Measurements from ENCODE around the gene GLS. TPM values are rescaled to one million over a fixed set of nuclear protein-coding genes. Genes with fewer than 3 reads are reported as not detected.

GLS gene
- total RNA-seq, 3 donors from 2014 or later (not counting 1 experiment from before 2014, with no cell fraction given), result 279 to 322 (median 285) TPM

DNA sequence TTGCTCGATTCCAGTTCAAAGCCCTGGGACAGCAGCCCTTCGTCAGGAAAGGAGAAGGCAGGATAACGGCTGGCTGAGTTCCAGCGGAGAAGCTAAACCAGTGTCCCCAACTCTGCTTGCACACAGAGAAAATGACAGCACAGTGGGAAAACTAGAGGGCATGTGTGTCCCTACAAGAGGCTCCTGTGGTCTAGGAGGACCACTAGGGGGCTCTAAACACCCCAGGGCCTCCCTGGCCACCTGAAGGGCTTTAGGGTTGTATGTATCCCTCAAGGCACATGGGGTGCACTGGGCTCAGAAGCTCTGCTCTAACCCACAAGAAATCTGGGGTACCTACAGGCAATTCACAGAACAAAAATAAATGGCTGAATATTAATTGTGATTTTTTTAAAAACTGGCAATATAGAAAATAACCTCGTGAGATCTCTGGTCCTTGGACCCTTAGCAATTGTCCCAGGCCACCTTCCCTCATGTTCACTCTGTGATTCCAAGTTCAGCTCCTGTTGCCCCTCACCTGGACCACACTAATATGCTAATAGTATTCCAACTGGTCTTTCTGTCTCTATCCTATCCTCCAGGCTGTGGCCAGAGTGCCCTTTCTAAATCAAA is 115.8 kb downstream of the GLS start:
- H3K4me1 ChIP-seq (ENCODE audit: control insufficient read depth, insufficient read depth, low read length), result no peaks in the 10 kb centered on the region
- no peak overlapping the region for H3K27ac ChIP-seq (ENCODE audit: low read length)
- ATAC-seq (peak; percentile 57 to 85 (median 79)), DNase-seq (peak in 1 of 2 donors; percentile 70)
- no peaks in the 10 kb centered on the region for H3K9me3 ChIP-seq (ENCODE audit: control insufficient read depth, insufficient read depth, low read length)
- peaks cover 8 to 28% of the 10 kb centered on the region in 2 donors for H3K4me1 Mint-ChIP-seq
- intact Hi-C loops (cut with micrococcal nuclease), result loop anchor here (1.0 kb wide), 2 partner anchors 34 to 159 kb away; no protein-coding TSS in a partner anchor
- no peak overlapping the region for H3K4me3 Mint-ChIP-seq
- TF ChIP-seq, protein P1, sequence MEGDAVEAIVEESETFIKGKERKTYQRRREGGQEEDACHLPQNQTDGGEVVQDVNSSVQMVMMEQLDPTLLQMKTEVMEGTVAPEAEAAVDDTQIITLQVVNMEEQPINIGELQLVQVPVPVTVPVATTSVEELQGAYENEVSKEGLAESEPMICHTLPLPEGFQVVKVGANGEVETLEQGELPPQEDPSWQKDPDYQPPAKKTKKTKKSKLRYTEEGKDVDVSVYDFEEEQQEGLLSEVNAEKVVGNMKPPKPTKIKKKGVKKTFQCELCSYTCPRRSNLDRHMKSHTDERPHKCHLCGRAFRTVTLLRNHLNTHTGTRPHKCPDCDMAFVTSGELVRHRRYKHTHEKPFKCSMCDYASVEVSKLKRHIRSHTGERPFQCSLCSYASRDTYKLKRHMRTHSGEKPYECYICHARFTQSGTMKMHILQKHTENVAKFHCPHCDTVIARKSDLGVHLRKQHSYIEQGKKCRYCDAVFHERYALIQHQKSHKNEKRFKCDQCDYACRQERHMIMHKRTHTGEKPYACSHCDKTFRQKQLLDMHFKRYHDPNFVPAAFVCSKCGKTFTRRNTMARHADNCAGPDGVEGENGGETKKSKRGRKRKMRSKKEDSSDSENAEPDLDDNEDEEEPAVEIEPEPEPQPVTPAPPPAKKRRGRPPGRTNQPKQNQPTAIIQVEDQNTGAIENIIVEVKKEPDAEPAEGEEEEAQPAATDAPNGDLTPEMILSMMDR (IDR thresholded peaks at IDR 0.05), result peak; percentile 64
- H3K27me3 ChIP-seq (ENCODE audit: control insufficient read depth, insufficient read depth, low read length), result no peaks in the 10 kb centered on the region
- peaks cover 69% of the 10 kb centered on the region for H3K36me3 Mint-ChIP-seq
- peak overlapping the region; percentile 60 to 72 for H3K27ac Mint-ChIP-seq
- H3K4me3 ChIP-seq (ENCODE audit: low read length), result no peak overlapping the region
- H3K36me3 ChIP-seq (ENCODE audit: control insufficient read depth, insufficient read depth, low read length), result peaks cover 90% of the 10 kb centered on the region
- H3K9me3 Mint-ChIP-seq, result no peaks in the 10 kb centered on the region
- WGBS (ENCODE audit: insufficient coverage), result 98% methylated on average over 5 of the region's 5 CpGs
- no peaks in the 10 kb centered on the region for H3K27me3 Mint-ChIP-seq (ENCODE audit: low read depth in 2 of 2)

DNA sequence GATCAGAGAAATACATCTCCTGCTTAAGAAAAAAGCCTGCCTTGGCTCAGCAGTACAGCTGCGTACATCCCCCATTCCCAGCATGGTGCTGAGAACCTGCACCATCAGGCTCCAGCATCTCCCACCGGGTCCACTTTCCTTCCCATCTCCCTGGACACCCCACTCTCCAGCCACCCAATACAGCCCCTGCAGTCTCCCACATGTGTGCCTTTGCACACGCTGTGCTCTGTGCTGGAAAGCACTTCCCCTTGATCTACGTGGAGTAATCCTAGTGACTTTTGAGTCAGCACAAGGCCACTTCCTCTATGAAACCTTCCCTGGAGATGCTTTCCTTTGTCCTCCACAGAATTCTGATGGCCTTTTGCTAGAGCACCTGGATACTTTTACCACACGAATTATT is 116.3 kb downstream of the GLS start:
- Mint-ChIP-seq H3K4me3 (no peak overlapping the region), H3K9me3 (no peaks in the 10 kb centered on the region)

DNA sequence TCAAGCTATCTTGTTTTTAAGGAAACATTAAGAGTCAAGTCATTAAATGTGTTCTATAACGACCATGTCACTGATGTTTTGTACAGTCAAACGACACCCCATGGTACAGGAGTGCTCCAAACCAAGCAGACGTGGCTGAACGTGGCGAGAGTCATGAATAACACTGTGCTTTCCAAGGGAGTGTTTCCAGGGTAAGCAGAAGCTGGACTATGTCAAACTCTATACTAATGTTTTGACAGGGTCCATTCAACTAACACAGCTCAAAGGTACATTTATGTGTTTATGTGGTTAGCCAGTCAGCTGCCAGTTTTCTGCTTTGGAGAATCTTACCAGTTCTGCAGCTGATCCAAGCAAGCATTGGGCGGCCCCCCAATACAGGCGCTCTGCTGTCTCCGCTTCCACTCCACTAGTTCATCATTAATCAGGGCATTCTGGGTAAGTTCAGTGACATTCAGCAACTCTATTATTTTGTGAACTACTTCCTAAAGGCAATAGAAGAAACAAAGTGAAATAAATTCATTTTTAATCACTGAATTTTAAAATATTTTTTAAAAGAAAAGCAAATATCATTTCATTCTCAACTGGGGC is 117.0 kb downstream of the GLS start:
- peaks cover 78% of the 10 kb centered on the region for H3K36me3 Mint-ChIP-seq
- intact Hi-C loops (cut with micrococcal nuclease), result no loop called here
- H3K9me3 Mint-ChIP-seq, result no peaks in the 10 kb centered on the region
- ATAC-seq (no peak), DNase-seq (no peak)
- H3K36me3 ChIP-seq (ENCODE audit: control insufficient read depth, insufficient read depth, low read length), result peaks cover 91% of the 10 kb centered on the region
- H3K27me3 ChIP-seq (ENCODE audit: control insufficient read depth, insufficient read depth, low read length), result no peaks in the 10 kb centered on the region
- no peaks in the 10 kb centered on the region for H3K27me3 Mint-ChIP-seq (ENCODE audit: low read depth in 2 of 2)
- 97% methylated on average over 8 of the region's 8 CpGs for WGBS (ENCODE audit: insufficient coverage)
- no peak overlapping the region for H3K4me3 ChIP-seq (ENCODE audit: low read length)
- TF ChIP-seq, protein P1 (IDR thresholded peaks at IDR 0.05), result no peak
- H3K4me1 Mint-ChIP-seq, result peaks cover 8 to 28% of the 10 kb centered on the region in 2 donors
- H3K4me1 ChIP-seq (ENCODE audit: control insufficient read depth, insufficient read depth, low read length), result no peaks in the 10 kb centered on the region
- no peak overlapping the region for H3K27ac ChIP-seq (ENCODE audit: low read length)
- H3K27ac Mint-ChIP-seq, result peak overlapping the region; percentile 60 to 72
- no peak overlapping the region for H3K4me3 Mint-ChIP-seq
- H3K9me3 ChIP-seq (ENCODE audit: control insufficient read depth, insufficient read depth, low read length), result no peaks in the 10 kb centered on the region

More for the DNA sequence above, 116.3 kb downstream of the GLS start:
- TF ChIP-seq, protein P1 (IDR thresholded peaks at IDR 0.05), result no peak
- Histone ChIP-seq H3K27ac (ENCODE audit: low read length) (no peak overlapping the region), H3K36me3 (ENCODE audit: control insufficient read depth, insufficient read depth, low read length) (peaks cover 91% of the 10 kb centered on the region), H3K4me1 (ENCODE audit: control insufficient read depth, insufficient read depth, low read length) (no peaks in the 10 kb centered on the region), H3K9me3 (ENCODE audit: control insufficient read depth, insufficient read depth, low read length) (no peaks in the 10 kb centered on the region), H3K4me3 (ENCODE audit: low read length) (no peak overlapping the region), H3K27me3 (ENCODE audit: control insufficient read depth, insufficient read depth, low read length) (no peaks in the 10 kb centered on the region)
- intact Hi-C loops (cut with micrococcal nuclease), result loop anchor here (1.0 kb wide), 2 partner anchors 33 to 158 kb away; no protein-coding TSS in a partner anchor
- peaks cover 8 to 28% of the 10 kb centered on the region in 2 donors for H3K4me1 Mint-ChIP-seq
- peak overlapping the region; percentile 60 to 72 for H3K27ac Mint-ChIP-seq
- DNase-seq, result no peak
- no peaks in the 10 kb centered on the region for H3K27me3 Mint-ChIP-seq (ENCODE audit: low read depth in 2 of 2)
- no peak for ATAC-seq
- WGBS (ENCODE audit: insufficient coverage), result 83% methylated on average over 5 of the region's 5 CpGs
- peaks cover 71% of the 10 kb centered on the region for H3K36me3 Mint-ChIP-seq
